GM12878 (cell line): ENCODE measurements around the gene CDK5RAP3. TPM values are rescaled to one million over a fixed set of nuclear protein-coding genes. Genes with fewer than 3 reads are reported as not detected.

Experiments used
- ATAC-seq: fragments of 200-7000 bp; cut with Tn5 transposase; 3 replicates; pipeline ENCODE4 v1.9.1; 2020; ENCODE audit warnings: mild to moderate bottlenecking, moderate library complexity
- BruUV-seq: library from RNA; stranded (reverse); fragments of 400-500 nt; replicated peaks from 2 replicates; lab custom pipeline; 2021; lab: Mats Ljungman, UMichigan
- CTCF ChIA-PET: fragments of 300-600 bp; sonication (Branson Sonifier 250); formaldehyde crosslinking; extraction: SDS; loops from one replicate; lab custom pipeline; 2021; ENCODE audit warnings: inconsistent platforms; lab: Yijun Ruan, JAX
- POLR2A ChIA-PET: fragments of 350-600 bp; formaldehyde crosslinking; extraction: SDS; loops from one replicate; lab custom pipeline; 2021; ENCODE audit warnings: inconsistent platforms; lab: Charles Lee
- RAD21 ChIA-PET: fragments of 300-600 bp; sonication (Branson Sonifier 250); formaldehyde crosslinking; loops from one replicate; lab custom pipeline; 2023; ENCODE audit warnings: antibody characterized with exemption; ENCODE audit not compliant: unreplicated experiment; lab: Charles Lee
- SMC1A ChIA-PET: fragments of 300-600 bp; sonication (Branson Sonifier 250); formaldehyde crosslinking; loops from one replicate; lab custom pipeline; 2023; ENCODE audit not compliant: unreplicated experiment, uncharacterized antibody; lab: Charles Lee
- DNase-seq: peaks from one replicate; pipeline ENCODE4 v3.0.0-alpha.2; 2011; ENCODE audit warnings: low read depth, low spot score
- FAIRE-seq: peaks from 3 replicates; lab custom pipeline; 2011; peaks lifted over from hg19 to GRCh38; lab: Jason Lieb, UNC
- H2AFZ ChIP-seq: 2 replicates; pipeline ENCODE4 v1.6.0; 2011; ENCODE audit warnings: low read depth, low read length, control low read depth; ENCODE audit not compliant: control insufficient read depth
- H3K27ac ChIP-seq: 2 replicates; pipeline ENCODE4 v1.5.1; 2011; ENCODE audit warnings: control low read depth; ENCODE audit not compliant: control insufficient read depth, insufficient read depth
- H3K27me3 ChIP-seq, 2 experiments: replicated peaks in 1 of 2; 2 replicates each; pipeline versions ENCODE4 v1.6.0 to v1.6.1; 2011; ENCODE audit warnings: low read length in 1 of 2; ENCODE audit not compliant: control insufficient read depth in 2 of 2, insufficient read depth in 2 of 2
- H3K36me3 ChIP-seq, 2 experiments: 2 replicates each; pipeline ENCODE4 v1.5.1; 2011; ENCODE audit warnings: low read length in 1 of 2; ENCODE audit not compliant: control insufficient read depth in 2 of 2, insufficient read depth in 2 of 2
- H3K4me1 ChIP-seq: 2 replicates; pipeline ENCODE4 v1.6.1; 2011; ENCODE audit warnings: mild to moderate bottlenecking, low read length, moderate library complexity, mixed read lengths; ENCODE audit not compliant: control insufficient read depth, insufficient read depth
- H3K4me2 ChIP-seq: 2 replicates; pipeline ENCODE4 v1.6.0; 2011; ENCODE audit warnings: control low read depth; ENCODE audit not compliant: control insufficient read depth, insufficient read depth
- H3K4me3 ChIP-seq: fragments of 200-600 bp; sonication (generic); 2 replicates; pipeline ENCODE4 v1.5.1; 2016
- H3K79me2 ChIP-seq: 2 replicates; pipeline ENCODE4 v1.6.0; 2011; ENCODE audit warnings: low read length; ENCODE audit not compliant: control insufficient read depth, insufficient read depth
- H3K9ac ChIP-seq: 2 replicates; pipeline ENCODE4 v1.8.0; 2011; ENCODE audit warnings: low read length, control low read depth, mixed read lengths; ENCODE audit not compliant: control insufficient read depth, insufficient read depth
- H3K9me3 ChIP-seq: replicated peaks from 3 replicates; pipeline ENCODE4 v1.5.1; 2011; ENCODE audit warnings: mild to moderate bottlenecking, low read length; ENCODE audit not compliant: control insufficient read depth, insufficient read depth
- H4K20me1 ChIP-seq: 2 replicates; pipeline ENCODE4 v1.6.0; 2011; ENCODE audit not compliant: control insufficient read depth, insufficient read depth
- ESRRA ChIP-seq: IDR thresholded peaks from 2 replicates; pipeline ENCODE4 v1.6.1; 2012; ENCODE audit warnings: mild to moderate bottlenecking, low read length, improper control_type of control experiment
- IKZF2 ChIP-seq, 2 experiments: fragments of 450-650 bp; IDR thresholded peaks; 2 replicates each; pipeline ENCODE4 v1.6.1; 2017; ENCODE audit warnings: mild to moderate bottlenecking in 2 of 2, moderate library complexity in 2 of 2
- LARP7 ChIP-seq: fragments of 450-650 bp; IDR thresholded peaks from 2 replicates; pipeline ENCODE4 v1.6.1; 2017; ENCODE audit warnings: mild to moderate bottlenecking
- NFYA ChIP-seq: IDR thresholded peaks from 2 replicates; pipeline ENCODE4 v1.6.1; 2011; ENCODE audit warnings: low read depth, mild to moderate bottlenecking, low read length, improper control_type of control experiment, borderline replicate concordance
- POU2F2 ChIP-seq: IDR thresholded peaks from 3 replicates; pipeline ENCODE4 v1.6.1; 2011; ENCODE audit warnings: low read depth, mild to moderate bottlenecking, low read length, borderline replicate concordance
- RCOR1 ChIP-seq: conservative IDR thresholded peaks from 2 replicates; pipeline ENCODE4 v1.6.1; 2012; ENCODE audit warnings: low read depth, low read length, improper control_type of control experiment
- RELA ChIP-seq: fragments of 450-650 bp; IDR thresholded peaks from 2 replicates; pipeline ENCODE4 v1.8.0; 2014; ENCODE audit warnings: borderline replicate concordance; ENCODE audit not compliant: partially characterized antibody
- SIN3A ChIP-seq: IDR thresholded peaks from 2 replicates; pipeline ENCODE4 v1.6.1; 2012; ENCODE audit warnings: low read depth, low read length, improper control_type of control experiment
- TAF1 ChIP-seq: IDR thresholded peaks from 2 replicates; pipeline ENCODE4 v1.6.1; 2011; ENCODE audit warnings: mild to moderate bottlenecking, low read depth, low read length, borderline replicate concordance
- TARDBP ChIP-seq: IDR thresholded peaks from 2 replicates; pipeline ENCODE4 v1.6.1; 2016; ENCODE audit warnings: borderline replicate concordance
- WRNIP1 ChIP-seq: IDR thresholded peaks from 2 replicates; pipeline ENCODE4 v1.6.1; 2011; ENCODE audit warnings: low read depth, low read length, improper control_type of control experiment, borderline replicate concordance
- ZNF217 ChIP-seq: fragments of 450-650 bp; IDR thresholded peaks from 2 replicates; pipeline ENCODE4 v1.6.1; 2017; ENCODE audit warnings: antibody characterized with exemption, mild to moderate bottlenecking
- WGBS: methylation state at CpG from one replicate; pipeline ENCODE4 v1.1.6; 2016; ENCODE audit warnings: low lambda C conversion rate; ENCODE audit not compliant: insufficient replicate concordance, insufficient coverage; ENCODE audit errors: missing lambda C conversion rate; 5-methylcytosine and 5-hydroxymethylcytosine counted together
- in situ Hi-C: fragments of 300-500 bp; cut with MboI; formaldehyde crosslinking; loops from 9 replicates; pipeline ENCODE4 v1.14.3; 2018; ENCODE audit warnings: mixed read lengths
- intact Hi-C: fragments of 100-400 bp; cut with micrococcal nuclease; formaldehyde crosslinking; loops from one replicate; pipeline ENCODE4 v1.14.2; 2022; ENCODE audit not compliant: unreplicated experiment
- polyA plus RNA-seq, 11 experiments: library from polyadenylated mRNA; depleted of rRNA in 4 of 11; unstranded in 6 of 11; stranded (reverse) in 5 of 11; fragments of >200 nt; fragmentation: Nextera tagmentation in 4 of 11; fragmentation: Illumina TruSeq in 1 of 11; extraction: Ambion mirVana in 4 of 11; extraction: Trizol in 1 of 11; gene quantifications; 1 replicate in 1 of 11; 2 replicates in 10 of 11; pipeline versions ENCODE4 v1.2.1 to v1.2.3, GENCODE V29; 2011 to 2016; ENCODE audit warnings: inconsistent platforms in 2 of 11, missing spikeins in 2 of 11, low read depth in 1 of 11
- total RNA-seq, 4 experiments: library from RNA; depleted of rRNA in 3 of 4; stranded (reverse); fragments of >200 nt in 3 of 4; fragmentation: Illumina TruSeq in 1 of 4; extraction: Trizol in 1 of 4; gene quantifications; 2 replicates each; pipeline versions ENCODE4 v1.2.1 to v1.2.3, GENCODE V29; 2013 to 2021
- TF ChIP-seq, protein P1 (sequence below): fragments of 450-650 bp; formaldehyde crosslinking; IDR thresholded peaks from 2 replicates; pipeline ENCODE4 v1.4.0; 2022; ENCODE audit warnings: mild to moderate bottlenecking, moderate library complexity
- TF ChIP-seq, protein P2 (sequence below): fragments of 450-650 bp; formaldehyde crosslinking; IDR thresholded peaks from 2 replicates; pipeline ENCODE4 v1.4.0; 2020; ENCODE audit warnings: mild to moderate bottlenecking, moderate library complexity
- TF ChIP-seq, protein P3 (sequence below): fragments of 450-650 bp; IDR thresholded peaks from 2 replicates; pipeline ENCODE4 v1.6.1; 2017; ENCODE audit warnings: low read depth, mild to moderate bottlenecking, moderate library complexity

Gene CDK5RAP3
- total and polyA plus RNA-seq, 10 of the 15 experiments (the other 5 are each of a cell fraction or from before 2014, with no cell fraction given): 69.4 to 237 (median 160) TPM

DNA sequence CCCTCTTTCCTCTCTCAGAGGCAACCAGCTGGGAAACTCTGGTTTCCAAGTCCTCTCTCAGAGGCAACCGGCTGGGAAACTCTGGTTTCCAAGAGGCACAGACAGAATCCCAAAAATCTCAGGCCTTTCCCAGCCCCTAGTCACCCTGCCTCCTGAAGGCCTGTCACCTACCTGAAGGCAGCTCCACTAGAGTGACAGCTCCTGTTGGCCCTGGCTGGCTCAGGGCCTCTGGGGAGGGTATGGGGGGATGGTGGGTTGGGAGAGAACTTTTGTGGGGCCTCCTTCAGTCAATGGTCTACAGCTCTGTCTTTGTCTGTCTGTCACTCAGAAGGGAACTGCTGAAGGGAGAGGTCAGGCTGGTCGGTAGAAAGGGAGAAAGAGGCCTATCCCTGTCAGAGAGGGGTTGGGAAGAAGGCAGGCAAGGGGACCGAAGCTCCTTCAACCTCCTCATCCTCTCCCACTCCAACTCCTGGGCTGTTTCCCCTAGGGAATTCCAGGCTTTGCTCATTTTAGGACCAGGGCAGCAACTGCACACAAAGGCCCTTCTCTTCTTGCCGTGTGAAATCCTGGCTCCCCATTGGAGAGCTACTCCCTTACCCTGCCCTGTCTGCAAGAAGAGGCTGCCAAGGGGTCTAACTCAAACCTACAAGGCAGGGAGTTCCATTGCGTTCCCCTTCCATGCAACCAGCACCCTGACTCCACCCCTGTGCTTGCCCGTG, 43.1 kb downstream of the CDK5RAP3 start:
- ChIA-PET SMC1A (interaction anchor here (0.6 to 9.6 kb wide), 6 partner anchors 12 to 457 kb away, joined by 3 to 332 read pairs (median 50); partner anchors contain the start of genes CDK5RAP3 and PNPO), CTCF (interaction anchor here (0.7 to 14.1 kb wide), 7 partner anchors 10 to 173 kb away, joined by 3 to 454 read pairs (median 9); partner anchors contain the start of genes CDK5RAP3, PNPO, PRR15L and SCRN2), POLR2A (interaction anchor here (0.5 to 2.3 kb wide), 4 partner anchors 9 to 101 kb away, joined by 3 to 13 read pairs (median 4); partner anchors contain the start of gene CDK5RAP3), RAD21 (interaction anchor here (1.0 to 6.6 kb wide), 5 partner anchors 10 to 65 kb away, joined by 3 to 126 read pairs (median 7); partner anchors contain the start of gene CDK5RAP3)
- H3K9ac ChIP-seq: no peak overlapping the region
- no peak for DNase-seq
- FAIRE-seq: no peak
- H3K4me2 ChIP-seq: no peak overlapping the region
- TF ChIP-seq NFYA: no peak
- TF ChIP-seq RELA: no peak
- TF ChIP-seq RCOR1: no peak
- TF ChIP-seq LARP7: no peak
- TF ChIP-seq IKZF2 (IDR thresholded peaks at IDR 0.05): no peak
- TF ChIP-seq, protein P1, sequence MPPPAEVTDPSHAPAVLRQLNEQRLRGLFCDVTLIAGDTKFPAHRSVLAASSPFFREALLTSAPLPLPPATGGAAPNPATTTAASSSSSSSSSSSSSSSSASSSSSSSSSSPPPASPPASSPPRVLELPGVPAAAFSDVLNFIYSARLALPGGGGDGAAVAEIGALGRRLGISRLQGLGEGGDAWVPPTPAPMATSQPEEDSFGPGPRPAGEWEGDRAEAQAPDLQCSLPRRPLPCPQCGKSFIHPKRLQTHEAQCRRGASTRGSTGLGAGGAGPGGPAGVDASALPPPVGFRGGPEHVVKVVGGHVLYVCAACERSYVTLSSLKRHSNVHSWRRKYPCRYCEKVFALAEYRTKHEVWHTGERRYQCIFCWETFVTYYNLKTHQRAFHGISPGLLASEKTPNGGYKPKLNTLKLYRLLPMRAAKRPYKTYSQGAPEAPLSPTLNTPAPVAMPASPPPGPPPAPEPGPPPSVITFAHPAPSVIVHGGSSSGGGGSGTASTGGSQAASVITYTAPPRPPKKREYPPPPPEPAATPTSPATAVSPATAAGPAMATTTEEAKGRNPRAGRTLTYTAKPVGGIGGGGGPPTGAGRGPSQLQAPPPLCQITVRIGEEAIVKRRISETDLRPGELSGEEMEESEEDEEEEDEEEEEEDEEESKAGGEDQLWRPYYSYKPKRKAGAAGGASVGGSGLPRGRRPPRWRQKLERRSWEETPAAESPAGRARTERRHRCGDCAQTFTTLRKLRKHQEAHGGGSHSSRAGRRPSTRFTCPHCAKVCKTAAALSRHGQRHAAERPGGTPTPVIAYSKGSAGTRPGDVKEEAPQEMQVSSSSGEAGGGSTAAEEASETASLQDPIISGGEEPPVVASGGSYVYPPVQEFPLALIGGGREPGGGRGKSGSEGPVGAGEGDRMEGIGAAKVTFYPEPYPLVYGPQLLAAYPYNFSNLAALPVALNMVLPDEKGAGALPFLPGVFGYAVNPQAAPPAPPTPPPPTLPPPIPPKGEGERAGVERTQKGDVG (CRISPR knock-in tag): no peak
- TF ChIP-seq TARDBP: no peak
- no peak for TF ChIP-seq ZNF217
- TF ChIP-seq WRNIP1: no peak
- TF ChIP-seq TAF1: no peak
- TF ChIP-seq, protein P2, sequence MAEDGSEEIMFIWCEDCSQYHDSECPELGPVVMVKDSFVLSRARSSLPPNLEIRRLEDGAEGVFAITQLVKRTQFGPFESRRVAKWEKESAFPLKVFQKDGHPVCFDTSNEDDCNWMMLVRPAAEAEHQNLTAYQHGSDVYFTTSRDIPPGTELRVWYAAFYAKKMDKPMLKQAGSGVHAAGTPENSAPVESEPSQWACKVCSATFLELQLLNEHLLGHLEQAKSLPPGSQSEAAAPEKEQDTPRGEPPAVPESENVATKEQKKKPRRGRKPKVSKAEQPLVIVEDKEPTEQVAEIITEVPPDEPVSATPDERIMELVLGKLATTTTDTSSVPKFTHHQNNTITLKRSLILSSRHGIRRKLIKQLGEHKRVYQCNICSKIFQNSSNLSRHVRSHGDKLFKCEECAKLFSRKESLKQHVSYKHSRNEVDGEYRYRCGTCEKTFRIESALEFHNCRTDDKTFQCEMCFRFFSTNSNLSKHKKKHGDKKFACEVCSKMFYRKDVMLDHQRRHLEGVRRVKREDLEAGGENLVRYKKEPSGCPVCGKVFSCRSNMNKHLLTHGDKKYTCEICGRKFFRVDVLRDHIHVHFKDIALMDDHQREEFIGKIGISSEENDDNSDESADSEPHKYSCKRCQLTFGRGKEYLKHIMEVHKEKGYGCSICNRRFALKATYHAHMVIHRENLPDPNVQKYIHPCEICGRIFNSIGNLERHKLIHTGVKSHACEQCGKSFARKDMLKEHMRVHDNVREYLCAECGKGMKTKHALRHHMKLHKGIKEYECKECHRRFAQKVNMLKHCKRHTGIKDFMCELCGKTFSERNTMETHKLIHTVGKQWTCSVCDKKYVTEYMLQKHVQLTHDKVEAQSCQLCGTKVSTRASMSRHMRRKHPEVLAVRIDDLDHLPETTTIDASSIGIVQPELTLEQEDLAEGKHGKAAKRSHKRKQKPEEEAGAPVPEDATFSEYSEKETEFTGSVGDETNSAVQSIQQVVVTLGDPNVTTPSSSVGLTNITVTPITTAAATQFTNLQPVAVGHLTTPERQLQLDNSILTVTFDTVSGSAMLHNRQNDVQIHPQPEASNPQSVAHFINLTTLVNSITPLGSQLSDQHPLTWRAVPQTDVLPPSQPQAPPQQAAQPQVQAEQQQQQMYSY (CRISPR knock-in tag): no peak
- TF ChIP-seq, protein P3, sequence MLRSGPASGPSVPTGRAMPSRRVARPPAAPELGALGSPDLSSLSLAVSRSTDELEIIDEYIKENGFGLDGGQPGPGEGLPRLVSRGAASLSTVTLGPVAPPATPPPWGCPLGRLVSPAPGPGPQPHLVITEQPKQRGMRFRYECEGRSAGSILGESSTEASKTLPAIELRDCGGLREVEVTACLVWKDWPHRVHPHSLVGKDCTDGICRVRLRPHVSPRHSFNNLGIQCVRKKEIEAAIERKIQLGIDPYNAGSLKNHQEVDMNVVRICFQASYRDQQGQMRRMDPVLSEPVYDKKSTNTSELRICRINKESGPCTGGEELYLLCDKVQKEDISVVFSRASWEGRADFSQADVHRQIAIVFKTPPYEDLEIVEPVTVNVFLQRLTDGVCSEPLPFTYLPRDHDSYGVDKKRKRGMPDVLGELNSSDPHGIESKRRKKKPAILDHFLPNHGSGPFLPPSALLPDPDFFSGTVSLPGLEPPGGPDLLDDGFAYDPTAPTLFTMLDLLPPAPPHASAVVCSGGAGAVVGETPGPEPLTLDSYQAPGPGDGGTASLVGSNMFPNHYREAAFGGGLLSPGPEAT: no peak
- no peak for TF ChIP-seq ESRRA
- TF ChIP-seq SIN3A: no peak
- TF ChIP-seq POU2F2: no peak
- H3K36me3 ChIP-seq: no peaks in the 10 kb centered on the region
- H3K27me3 ChIP-seq: no peaks in the 10 kb centered on the region
- intact Hi-C loops (no loop called here), in situ Hi-C loops (no loop called here)
- peaks cover 22% of the 10 kb centered on the region for H3K4me1 ChIP-seq
- H3K79me2 ChIP-seq: no peaks in the 10 kb centered on the region
- H2AFZ ChIP-seq: no peak overlapping the region
- no peaks in the 10 kb centered on the region for H3K9me3 ChIP-seq
- H4K20me1 ChIP-seq: no peaks in the 10 kb centered on the region
- 65% methylated on average over 6 of the region's 6 CpGs for WGBS
- no peak for ATAC-seq
- BruUV-seq: no TSS peak
- H3K4me3 ChIP-seq: no peak overlapping the region
- H3K27ac ChIP-seq: no peak overlapping the region
